HepG2 (cell line): ENCODE measurements around the gene DHX58. TPM values are rescaled to one million over a fixed set of nuclear protein-coding genes. Genes with fewer than 3 reads are reported as not detected.

ENCODE experiments used
- CENPT ChIP-seq: sonication (generic); formaldehyde crosslinking; IDR thresholded peaks from 2 replicates; pipeline ENCODE4 v1.8.0; 2022; ENCODE audit warnings: low read depth, mild to moderate bottlenecking, moderate library complexity, missing genetic modification reagents
- DR1 ChIP-seq: sonication (generic); formaldehyde crosslinking; IDR thresholded peaks from 2 replicates; pipeline ENCODE4 v1.8.0; 2021; ENCODE audit warnings: mild to moderate bottlenecking, missing genetic modification reagents, inconsistent platforms
- FLYWCH1 ChIP-seq: sonication (generic); formaldehyde crosslinking; IDR thresholded peaks from 2 replicates; pipeline ENCODE4 v1.8.1; 2023; ENCODE audit warnings: mild to moderate bottlenecking, missing genetic modification reagents
- GABPA ChIP-seq, 2 experiments: IDR thresholded peaks; 2 replicates each; pipeline ENCODE4 v1.6.1; 2011 to 2016; ENCODE audit warnings: low read depth in 2 of 2, low read length in 1 of 2, missing biosample characterization in 1 of 2, missing genetic modification characterization in 1 of 2
- MYC ChIP-seq: sonication (generic); formaldehyde crosslinking; IDR thresholded peaks from 2 replicates; pipeline ENCODE4 v1.9.0; 2021; ENCODE audit warnings: missing genetic modification reagents, borderline replicate concordance
- NAIF1 ChIP-seq: sonication (generic); formaldehyde crosslinking; IDR thresholded peaks from 2 replicates; pipeline ENCODE4 v1.5.0; 2020; ENCODE audit warnings: mild to moderate bottlenecking, missing genetic modification reagents, borderline replicate concordance
- PCBP2 ChIP-seq: fragments of 200-400 bp; formaldehyde crosslinking; optimal IDR thresholded peaks from 2 replicates; pipeline ENCODE3; 2018; ENCODE audit warnings: low read length, low read depth; ENCODE audit not compliant: poor library complexity, severe bottlenecking
- SIX4 ChIP-seq: sonication (generic); formaldehyde crosslinking; IDR thresholded peaks from 2 replicates; pipeline ENCODE4 v1.4.0; 2020; ENCODE audit warnings: missing genetic modification reagents
- ZBTB21 ChIP-seq: sonication (generic); formaldehyde crosslinking; IDR thresholded peaks from 2 replicates; pipeline ENCODE4 v1.4.0; 2020; ENCODE audit warnings: missing genetic modification reagents
- ZIK1 ChIP-seq: sonication (generic); formaldehyde crosslinking; IDR thresholded peaks from 2 replicates; pipeline ENCODE4 v1.5.0; 2020; ENCODE audit warnings: mild to moderate bottlenecking, low read depth, missing genetic modification reagents, borderline replicate concordance
- ZNF235 ChIP-seq: sonication (generic); formaldehyde crosslinking; IDR thresholded peaks from 2 replicates; pipeline ENCODE4 v1.8.1; 2023; ENCODE audit warnings: mild to moderate bottlenecking, missing genetic modification reagents, borderline replicate concordance
- ZNF570 ChIP-seq: sonication (generic); formaldehyde crosslinking; IDR thresholded peaks from 2 replicates; pipeline ENCODE4 v1.4.0; 2020; ENCODE audit warnings: mild to moderate bottlenecking, missing genetic modification reagents, borderline replicate concordance
- polyA plus RNA-seq, 8 experiments: library from polyadenylated mRNA; depleted of rRNA in 3 of 8; stranded (reverse) in 7 of 8; unstranded in 1 of 8; fragments of >200 nt; fragmentation: Illumina TruSeq in 4 of 8; extraction: Trizol in 4 of 8; gene quantifications; 2 replicates each; pipeline versions ENCODE4 v1.2.1 to v1.2.3, GENCODE V29; 2011 to 2016; ENCODE audit warnings: low read depth in 4 of 8, missing spikeins in 1 of 8, mixed read lengths in 1 of 8; ENCODE audit not compliant: insufficient read depth in 1 of 8
- total RNA-seq, 5 experiments: library from RNA; depleted of rRNA; stranded (reverse); fragments of >200 nt; fragmentation: Illumina TruSeq; extraction: Trizol; gene quantifications; 2 replicates each; pipeline ENCODE4 v1.2.3, GENCODE V29; 2016; ENCODE audit warnings: low read depth in 1 of 5
- TF ChIP-seq, protein P1 (sequence below): sonication (generic); formaldehyde crosslinking; IDR thresholded peaks from 2 replicates; pipeline ENCODE4 v1.8.1; 2023; ENCODE audit warnings: missing genetic modification reagents, mild to moderate bottlenecking, borderline replicate concordance
- TF ChIP-seq, protein P2 (sequence below): sonication (generic); formaldehyde crosslinking; IDR thresholded peaks from 2 replicates; pipeline ENCODE4; 2020; ENCODE audit warnings: missing genetic modification reagents, mild to moderate bottlenecking, borderline replicate concordance
- TF ChIP-seq, protein P3 (sequence below): IDR thresholded peaks from 2 replicates; pipeline ENCODE4 v1.6.1; 2018; ENCODE audit warnings: missing genetic modification reagents, mild to moderate bottlenecking, missing compliant biosample characterization
- TF ChIP-seq, protein P4 (sequence below), 2 experiments: sonication (generic) in 1 of 2; formaldehyde crosslinking in 1 of 2; IDR thresholded peaks; 2 replicates each; pipeline versions ENCODE4 v1.5.1 to v1.6.1; 2011 to 2020; ENCODE audit warnings: borderline replicate concordance in 1 of 2, low read depth in 1 of 2, low read length in 1 of 2, mild to moderate bottlenecking in 1 of 2, missing genetic modification reagents in 1 of 2, moderate library complexity in 1 of 2
- TF ChIP-seq, protein P5 (sequence below): sonication (generic); formaldehyde crosslinking; IDR thresholded peaks from 2 replicates; pipeline ENCODE4 v1.9.0; 2021; ENCODE audit warnings: missing genetic modification reagents, borderline replicate concordance

The DHX58 gene
- total and polyA plus RNA-seq, 2 of the 13 experiments (the other 11 are each of a cell fraction or from before 2014, with no cell fraction given) = 6.7 to 7.8 TPM

DNA sequence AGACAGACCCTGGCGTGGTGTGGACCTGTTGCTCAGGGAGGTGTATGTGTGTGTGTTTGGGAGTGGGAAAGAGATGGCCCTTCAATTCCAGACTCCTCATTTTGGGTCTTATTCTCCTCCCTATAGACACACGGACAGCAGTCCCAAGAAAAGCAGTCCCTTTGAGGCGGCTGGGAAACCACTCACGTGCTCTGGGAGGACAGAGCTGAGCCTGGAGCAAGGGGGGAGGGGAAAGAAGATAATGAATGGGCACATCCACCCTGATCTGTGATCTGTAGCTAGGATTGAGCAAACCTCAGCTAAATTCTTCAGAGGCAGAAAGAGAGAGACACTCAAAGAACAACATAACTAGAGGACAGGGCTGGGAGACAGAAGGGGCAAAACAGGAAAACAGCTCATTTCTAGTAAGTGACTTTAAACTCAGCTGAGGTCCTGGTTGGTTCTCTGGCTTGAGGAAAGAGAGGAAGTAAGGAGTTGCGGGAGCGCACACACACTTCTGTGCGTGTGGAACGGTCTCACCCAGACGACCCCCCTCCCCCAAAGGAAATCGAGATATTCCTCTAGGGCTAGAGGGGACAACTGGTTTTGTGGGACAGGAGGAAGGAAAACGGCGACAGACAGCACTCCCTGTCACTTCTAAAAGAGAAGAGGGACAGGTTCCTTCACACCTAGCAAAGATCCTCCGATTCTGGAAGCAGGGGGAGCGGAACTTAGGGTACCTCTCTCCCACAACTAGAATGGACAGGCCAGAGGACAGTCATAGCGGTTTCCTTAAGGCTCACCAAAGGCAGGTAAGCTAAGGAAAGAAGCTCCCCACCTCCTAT, 41.6 kb upstream of the DHX58 start (continued):
- no peak for TF ChIP-seq ZIK1
- no peak for TF ChIP-seq GABPA (IDR thresholded peaks at IDR 0.05; ENCODE audit: low read depth, low read length)
- peak; percentile 19 for TF ChIP-seq GABPA (CRISPR knock-in tag; IDR thresholded peaks at IDR 0.05; ENCODE audit: low read depth)
- 0 out of 2 replicates have a peak, but pooled peaks have one; percentile 49 for TF ChIP-seq NAIF1 (CRISPR knock-in tag)
- 0 out of 2 replicates have a peak, but pooled peaks have one; percentile 10 for TF ChIP-seq SIX4
- TF ChIP-seq ZBTB21 (CRISPR knock-in tag) = no peak
- TF ChIP-seq, protein P1, sequence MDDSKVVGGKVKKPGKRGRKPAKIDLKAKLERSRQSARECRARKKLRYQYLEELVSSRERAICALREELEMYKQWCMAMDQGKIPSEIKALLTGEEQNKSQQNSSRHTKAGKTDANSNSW (CRISPR knock-in tag) = peak; percentile 25; the same call in 1 of the 2 replicates
- no peak for TF ChIP-seq ZNF570 (CRISPR knock-in tag)
- no peak for TF ChIP-seq FLYWCH1 (CRISPR knock-in tag)
- TF ChIP-seq CENPT (CRISPR knock-in tag) = no peak
- TF ChIP-seq, protein P2, sequence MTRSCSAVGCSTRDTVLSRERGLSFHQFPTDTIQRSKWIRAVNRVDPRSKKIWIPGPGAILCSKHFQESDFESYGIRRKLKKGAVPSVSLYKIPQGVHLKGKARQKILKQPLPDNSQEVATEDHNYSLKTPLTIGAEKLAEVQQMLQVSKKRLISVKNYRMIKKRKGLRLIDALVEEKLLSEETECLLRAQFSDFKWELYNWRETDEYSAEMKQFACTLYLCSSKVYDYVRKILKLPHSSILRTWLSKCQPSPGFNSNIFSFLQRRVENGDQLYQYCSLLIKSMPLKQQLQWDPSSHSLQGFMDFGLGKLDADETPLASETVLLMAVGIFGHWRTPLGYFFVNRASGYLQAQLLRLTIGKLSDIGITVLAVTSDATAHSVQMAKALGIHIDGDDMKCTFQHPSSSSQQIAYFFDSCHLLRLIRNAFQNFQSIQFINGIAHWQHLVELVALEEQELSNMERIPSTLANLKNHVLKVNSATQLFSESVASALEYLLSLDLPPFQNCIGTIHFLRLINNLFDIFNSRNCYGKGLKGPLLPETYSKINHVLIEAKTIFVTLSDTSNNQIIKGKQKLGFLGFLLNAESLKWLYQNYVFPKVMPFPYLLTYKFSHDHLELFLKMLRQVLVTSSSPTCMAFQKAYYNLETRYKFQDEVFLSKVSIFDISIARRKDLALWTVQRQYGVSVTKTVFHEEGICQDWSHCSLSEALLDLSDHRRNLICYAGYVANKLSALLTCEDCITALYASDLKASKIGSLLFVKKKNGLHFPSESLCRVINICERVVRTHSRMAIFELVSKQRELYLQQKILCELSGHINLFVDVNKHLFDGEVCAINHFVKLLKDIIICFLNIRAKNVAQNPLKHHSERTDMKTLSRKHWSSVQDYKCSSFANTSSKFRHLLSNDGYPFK (CRISPR knock-in tag) = no peak
- TF ChIP-seq, protein P3, sequence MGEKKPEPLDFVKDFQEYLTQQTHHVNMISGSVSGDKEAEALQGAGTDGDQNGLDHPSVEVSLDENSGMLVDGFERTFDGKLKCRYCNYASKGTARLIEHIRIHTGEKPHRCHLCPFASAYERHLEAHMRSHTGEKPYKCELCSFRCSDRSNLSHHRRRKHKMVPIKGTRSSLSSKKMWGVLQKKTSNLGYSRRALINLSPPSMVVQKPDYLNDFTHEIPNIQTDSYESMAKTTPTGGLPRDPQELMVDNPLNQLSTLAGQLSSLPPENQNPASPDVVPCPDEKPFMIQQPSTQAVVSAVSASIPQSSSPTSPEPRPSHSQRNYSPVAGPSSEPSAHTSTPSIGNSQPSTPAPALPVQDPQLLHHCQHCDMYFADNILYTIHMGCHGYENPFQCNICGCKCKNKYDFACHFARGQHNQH (CRISPR knock-in tag) = no peak
- TF ChIP-seq MYC (CRISPR knock-in tag) = peak; percentile 63; the same call in 1 of the 2 replicates
- TF ChIP-seq DR1 (CRISPR knock-in tag) = 0 out of 2 replicates have a peak, but pooled peaks have one; percentile 34
- no peak for TF ChIP-seq PCBP2
- peak; percentile 67; the same call in 1 of the 2 replicates for TF ChIP-seq ZNF235 (CRISPR knock-in tag)
- TF ChIP-seq, protein P4, sequence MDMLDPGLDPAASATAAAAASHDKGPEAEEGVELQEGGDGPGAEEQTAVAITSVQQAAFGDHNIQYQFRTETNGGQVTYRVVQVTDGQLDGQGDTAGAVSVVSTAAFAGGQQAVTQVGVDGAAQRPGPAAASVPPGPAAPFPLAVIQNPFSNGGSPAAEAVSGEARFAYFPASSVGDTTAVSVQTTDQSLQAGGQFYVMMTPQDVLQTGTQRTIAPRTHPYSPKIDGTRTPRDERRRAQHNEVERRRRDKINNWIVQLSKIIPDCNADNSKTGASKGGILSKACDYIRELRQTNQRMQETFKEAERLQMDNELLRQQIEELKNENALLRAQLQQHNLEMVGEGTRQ (IDR thresholded peaks at IDR 0.05; ENCODE audit: low read depth, low read length) = peak; percentile 1; the same call in 1 of the 2 replicates
- TF ChIP-seq, protein P4 (CRISPR knock-in tag; IDR thresholded peaks at IDR 0.05; ENCODE audit: borderline replicate concordance) = no peak
- TF ChIP-seq, protein P5, sequence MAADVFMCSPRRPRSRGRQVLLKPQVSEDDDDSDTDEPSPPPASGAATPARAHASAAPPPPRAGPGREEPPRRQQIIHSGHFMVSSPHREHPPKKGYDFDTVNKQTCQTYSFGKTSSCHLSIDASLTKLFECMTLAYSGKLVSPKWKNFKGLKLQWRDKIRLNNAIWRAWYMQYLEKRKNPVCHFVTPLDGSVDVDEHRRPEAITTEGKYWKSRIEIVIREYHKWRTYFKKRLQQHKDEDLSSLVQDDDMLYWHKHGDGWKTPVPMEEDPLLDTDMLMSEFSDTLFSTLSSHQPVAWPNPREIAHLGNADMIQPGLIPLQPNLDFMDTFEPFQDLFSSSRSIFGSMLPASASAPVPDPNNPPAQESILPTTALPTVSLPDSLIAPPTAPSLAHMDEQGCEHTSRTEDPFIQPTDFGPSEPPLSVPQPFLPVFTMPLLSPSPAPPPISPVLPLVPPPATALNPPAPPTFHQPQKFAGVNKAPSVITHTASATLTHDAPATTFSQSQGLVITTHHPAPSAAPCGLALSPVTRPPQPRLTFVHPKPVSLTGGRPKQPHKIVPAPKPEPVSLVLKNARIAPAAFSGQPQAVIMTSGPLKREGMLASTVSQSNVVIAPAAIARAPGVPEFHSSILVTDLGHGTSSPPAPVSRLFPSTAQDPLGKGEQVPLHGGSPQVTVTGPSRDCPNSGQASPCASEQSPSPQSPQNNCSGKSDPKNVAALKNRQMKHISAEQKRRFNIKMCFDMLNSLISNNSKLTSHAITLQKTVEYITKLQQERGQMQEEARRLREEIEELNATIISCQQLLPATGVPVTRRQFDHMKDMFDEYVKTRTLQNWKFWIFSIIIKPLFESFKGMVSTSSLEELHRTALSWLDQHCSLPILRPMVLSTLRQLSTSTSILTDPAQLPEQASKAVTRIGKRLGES = no peak
